HEK293 (cell line): Measurements from ENCODE around the gene CHKA.

ENCODE experiments used
- EGR2 ChIP-seq: fragments of 450-650 bp; formaldehyde crosslinking; IDR thresholded peaks from 2 replicates; pipeline ENCODE4 v1.5.1; 2016; ENCODE audit warnings: low read depth, missing biosample characterization, missing genetic modification characterization
- ELK4 ChIP-seq: IDR thresholded peaks from 2 replicates; pipeline ENCODE4 v1.6.1; 2011; ENCODE audit warnings: mild to moderate bottlenecking, low read depth, low read length, borderline replicate concordance
- INSM2 ChIP-seq: fragments of 450-650 bp; formaldehyde crosslinking; IDR thresholded peaks from 2 replicates; pipeline ENCODE4 v1.5.1; 2016; ENCODE audit warnings: missing biosample characterization, missing genetic modification characterization
- KLF8 ChIP-seq: fragments of 450-650 bp; formaldehyde crosslinking; IDR thresholded peaks from 2 replicates; pipeline ENCODE4 v1.5.1; 2016; ENCODE audit warnings: missing biosample characterization, missing genetic modification characterization
- MYNN ChIP-seq: fragments of 450-650 bp; formaldehyde crosslinking; IDR thresholded peaks from 2 replicates; pipeline ENCODE4 v1.5.1; 2016; ENCODE audit warnings: missing biosample characterization, missing genetic modification characterization, borderline replicate concordance
- REPIN1 ChIP-seq: fragments of 450-650 bp; formaldehyde crosslinking; IDR thresholded peaks from 2 replicates; pipeline ENCODE4 v1.5.1; 2017; ENCODE audit warnings: missing biosample characterization, missing genetic modification characterization, low read depth
- SP2 ChIP-seq: fragments of 450-650 bp; formaldehyde crosslinking; IDR thresholded peaks from 2 replicates; pipeline ENCODE4 v1.5.1; 2016; ENCODE audit warnings: missing biosample characterization, missing genetic modification characterization
- TRIM28 ChIP-seq: IDR thresholded peaks from 2 replicates; pipeline ENCODE4 v1.6.1; 2011; ENCODE audit warnings: low read length, control low read depth, borderline replicate concordance
- ZBTB1 ChIP-seq: fragments of 450-650 bp; formaldehyde crosslinking; IDR thresholded peaks from 2 replicates; pipeline ENCODE4 v1.5.1; 2016; ENCODE audit warnings: missing biosample characterization, missing genetic modification characterization
- ZBTB48 ChIP-seq: fragments of 450-650 bp; formaldehyde crosslinking; IDR thresholded peaks from 2 replicates; pipeline ENCODE4 v1.5.1; 2016; ENCODE audit warnings: missing biosample characterization, missing genetic modification characterization
- ZFHX2 ChIP-seq: fragments of 450-650 bp; formaldehyde crosslinking; conservative IDR thresholded peaks from 2 replicates; pipeline ENCODE4 v1.5.1; 2016; ENCODE audit warnings: missing biosample characterization, missing genetic modification characterization
- ZNF10 ChIP-seq: fragments of 450-650 bp; formaldehyde crosslinking; IDR thresholded peaks from 2 replicates; pipeline ENCODE4 v1.5.1; 2017; ENCODE audit warnings: missing biosample characterization, missing genetic modification characterization
- ZNF121 ChIP-seq: fragments of 450-650 bp; formaldehyde crosslinking; IDR thresholded peaks from 2 replicates; pipeline ENCODE4 v1.5.1; 2016; ENCODE audit warnings: missing biosample characterization, missing genetic modification characterization
- ZNF148 ChIP-seq: fragments of 450-650 bp; formaldehyde crosslinking; IDR thresholded peaks from 2 replicates; pipeline ENCODE4 v1.5.0; 2017; ENCODE audit warnings: missing biosample characterization, missing genetic modification characterization, borderline replicate concordance
- ZNF266 ChIP-seq: fragments of 450-650 bp; formaldehyde crosslinking; IDR thresholded peaks from 2 replicates; pipeline ENCODE4 v1.5.1; 2016; ENCODE audit warnings: missing biosample characterization, missing genetic modification characterization, low read depth
- ZNF350 ChIP-seq: fragments of 450-650 bp; formaldehyde crosslinking; IDR thresholded peaks from 2 replicates; pipeline ENCODE4 v1.5.0; 2017; ENCODE audit warnings: missing biosample characterization, mild to moderate bottlenecking, missing genetic modification characterization
- ZNF37A ChIP-seq: fragments of 450-650 bp; IDR thresholded peaks from 2 replicates; pipeline ENCODE4 v1.5.1; 2018; ENCODE audit warnings: missing biosample characterization, missing genetic modification characterization
- ZNF426 ChIP-seq: fragments of 450-650 bp; formaldehyde crosslinking; IDR thresholded peaks from 2 replicates; pipeline ENCODE4 v1.5.1; 2017; ENCODE audit warnings: missing biosample characterization, missing genetic modification characterization, mild to moderate bottlenecking, inconsistent platforms, moderate library complexity
- ZNF529 ChIP-seq: fragments of 450-650 bp; formaldehyde crosslinking; IDR thresholded peaks from 2 replicates; pipeline ENCODE4 v1.5.1; 2017; ENCODE audit warnings: missing genetic modification characterization, missing biosample characterization; ENCODE audit not compliant: insufficient replicate concordance
- ZNF544 ChIP-seq: fragments of 450-650 bp; formaldehyde crosslinking; IDR thresholded peaks from 2 replicates; pipeline ENCODE4 v1.5.0; 2017; ENCODE audit warnings: missing biosample characterization, missing genetic modification characterization
- ZNF571 ChIP-seq: fragments of 450-650 bp; formaldehyde crosslinking; IDR thresholded peaks from 2 replicates; pipeline ENCODE4 v1.5.0; 2017; ENCODE audit warnings: missing biosample characterization, missing genetic modification characterization
- ZNF600 ChIP-seq: fragments of 450-650 bp; formaldehyde crosslinking; IDR thresholded peaks from 2 replicates; pipeline ENCODE4 v1.5.1; 2016; ENCODE audit warnings: missing biosample characterization, missing genetic modification characterization
- ZNF664 ChIP-seq: fragments of 450-650 bp; formaldehyde crosslinking; IDR thresholded peaks from 2 replicates; pipeline ENCODE4 v1.5.1; 2016; ENCODE audit warnings: missing biosample characterization, missing genetic modification characterization
- ZSCAN18 ChIP-seq: fragments of 450-650 bp; formaldehyde crosslinking; IDR thresholded peaks from 2 replicates; pipeline ENCODE4 v1.5.1; 2016; ENCODE audit warnings: missing biosample characterization, missing genetic modification characterization
- ZXDB ChIP-seq: fragments of 450-650 bp; formaldehyde crosslinking; IDR thresholded peaks from 2 replicates; pipeline ENCODE4 v1.5.1; 2016; ENCODE audit warnings: missing biosample characterization, missing genetic modification characterization
- TF ChIP-seq, protein P1 (sequence below): fragments of 450-650 bp; formaldehyde crosslinking; IDR thresholded peaks from 2 replicates; pipeline ENCODE4 v1.5.1; 2016; ENCODE audit warnings: missing biosample characterization, missing genetic modification characterization
- TF ChIP-seq, protein P2 (sequence below): fragments of 450-650 bp; formaldehyde crosslinking; IDR thresholded peaks from 2 replicates; pipeline ENCODE4 v1.5.1; 2016; ENCODE audit warnings: missing biosample characterization, missing genetic modification characterization
- TF ChIP-seq, protein P3 (sequence below): fragments of 450-650 bp; formaldehyde crosslinking; optimal IDR thresholded peaks from 2 replicates; pipeline ENCODE3; 2016; ENCODE audit warnings: missing biosample characterization, mild to moderate bottlenecking, missing genetic modification characterization

CHKA gene

DNA sequence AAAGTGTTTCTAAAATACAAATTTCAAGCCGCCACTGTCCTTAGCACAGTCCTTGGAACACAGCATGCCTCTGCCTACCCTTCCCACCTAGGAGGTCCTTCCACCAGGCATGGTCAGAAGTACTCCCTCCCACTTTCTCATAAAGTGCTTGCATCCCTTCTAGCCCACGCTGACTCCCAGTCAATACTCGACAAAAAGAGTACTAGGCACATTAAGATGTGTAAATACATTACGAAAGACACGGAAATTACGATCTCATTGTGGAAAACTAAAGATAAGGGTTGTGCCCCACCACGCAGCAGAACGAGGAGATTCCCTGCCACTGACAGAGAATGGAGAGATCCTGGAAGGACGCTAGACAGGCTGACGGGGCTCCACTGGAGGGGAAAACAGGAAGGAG lies 13.5 kb downstream of the CHKA start (continued):
- TF ChIP-seq ZNF37A (tag by site-specific recombination) = no peak
- TF ChIP-seq, protein P1, sequence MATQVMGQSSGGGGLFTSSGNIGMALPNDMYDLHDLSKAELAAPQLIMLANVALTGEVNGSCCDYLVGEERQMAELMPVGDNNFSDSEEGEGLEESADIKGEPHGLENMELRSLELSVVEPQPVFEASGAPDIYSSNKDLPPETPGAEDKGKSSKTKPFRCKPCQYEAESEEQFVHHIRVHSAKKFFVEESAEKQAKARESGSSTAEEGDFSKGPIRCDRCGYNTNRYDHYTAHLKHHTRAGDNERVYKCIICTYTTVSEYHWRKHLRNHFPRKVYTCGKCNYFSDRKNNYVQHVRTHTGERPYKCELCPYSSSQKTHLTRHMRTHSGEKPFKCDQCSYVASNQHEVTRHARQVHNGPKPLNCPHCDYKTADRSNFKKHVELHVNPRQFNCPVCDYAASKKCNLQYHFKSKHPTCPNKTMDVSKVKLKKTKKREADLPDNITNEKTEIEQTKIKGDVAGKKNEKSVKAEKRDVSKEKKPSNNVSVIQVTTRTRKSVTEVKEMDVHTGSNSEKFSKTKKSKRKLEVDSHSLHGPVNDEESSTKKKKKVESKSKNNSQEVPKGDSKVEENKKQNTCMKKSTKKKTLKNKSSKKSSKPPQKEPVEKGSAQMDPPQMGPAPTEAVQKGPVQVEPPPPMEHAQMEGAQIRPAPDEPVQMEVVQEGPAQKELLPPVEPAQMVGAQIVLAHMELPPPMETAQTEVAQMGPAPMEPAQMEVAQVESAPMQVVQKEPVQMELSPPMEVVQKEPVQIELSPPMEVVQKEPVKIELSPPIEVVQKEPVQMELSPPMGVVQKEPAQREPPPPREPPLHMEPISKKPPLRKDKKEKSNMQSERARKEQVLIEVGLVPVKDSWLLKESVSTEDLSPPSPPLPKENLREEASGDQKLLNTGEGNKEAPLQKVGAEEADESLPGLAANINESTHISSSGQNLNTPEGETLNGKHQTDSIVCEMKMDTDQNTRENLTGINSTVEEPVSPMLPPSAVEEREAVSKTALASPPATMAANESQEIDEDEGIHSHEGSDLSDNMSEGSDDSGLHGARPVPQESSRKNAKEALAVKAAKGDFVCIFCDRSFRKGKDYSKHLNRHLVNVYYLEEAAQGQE (tag by site-specific recombination) = no peak
- TF ChIP-seq ZSCAN18 (tag by site-specific recombination) = no peak
- TF ChIP-seq ZNF544 (tag by site-specific recombination) = no peak
- no peak for TF ChIP-seq ZNF571 (tag by site-specific recombination)
- no peak for TF ChIP-seq ZNF266 (tag by site-specific recombination)
- no peak for TF ChIP-seq ZNF426 (tag by site-specific recombination)
- TF ChIP-seq ZNF121 (tag by site-specific recombination) = no peak
- TF ChIP-seq EGR2 (tag by site-specific recombination) = peak; percentile 88
- 0 out of 2 replicates have a peak, but pooled peaks have one; percentile 52 for TF ChIP-seq ZNF600 (tag by site-specific recombination)
- TF ChIP-seq ZFHX2 (tag by site-specific recombination) = peak; percentile 92
- no peak for TF ChIP-seq ZNF10
- TF ChIP-seq SP2 (tag by site-specific recombination) = no peak
- TF ChIP-seq TRIM28 = no peak
- TF ChIP-seq, protein P2, sequence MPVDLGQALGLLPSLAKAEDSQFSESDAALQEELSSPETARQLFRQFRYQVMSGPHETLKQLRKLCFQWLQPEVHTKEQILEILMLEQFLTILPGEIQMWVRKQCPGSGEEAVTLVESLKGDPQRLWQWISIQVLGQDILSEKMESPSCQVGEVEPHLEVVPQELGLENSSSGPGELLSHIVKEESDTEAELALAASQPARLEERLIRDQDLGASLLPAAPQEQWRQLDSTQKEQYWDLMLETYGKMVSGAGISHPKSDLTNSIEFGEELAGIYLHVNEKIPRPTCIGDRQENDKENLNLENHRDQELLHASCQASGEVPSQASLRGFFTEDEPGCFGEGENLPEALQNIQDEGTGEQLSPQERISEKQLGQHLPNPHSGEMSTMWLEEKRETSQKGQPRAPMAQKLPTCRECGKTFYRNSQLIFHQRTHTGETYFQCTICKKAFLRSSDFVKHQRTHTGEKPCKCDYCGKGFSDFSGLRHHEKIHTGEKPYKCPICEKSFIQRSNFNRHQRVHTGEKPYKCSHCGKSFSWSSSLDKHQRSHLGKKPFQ (tag by site-specific recombination) = no peak
- no peak for TF ChIP-seq ZBTB48 (tag by site-specific recombination)
- TF ChIP-seq ZNF529 = no peak
- TF ChIP-seq ZNF148 (tag by site-specific recombination) = no peak
- no peak for TF ChIP-seq ZBTB1 (tag by site-specific recombination)
- no peak for TF ChIP-seq KLF8 (tag by site-specific recombination)
- TF ChIP-seq ZNF664 (tag by site-specific recombination) = no peak
- TF ChIP-seq REPIN1 (tag by site-specific recombination) = no peak
- TF ChIP-seq ZNF350 (tag by site-specific recombination) = no peak
- no peak for TF ChIP-seq INSM2 (tag by site-specific recombination)
- TF ChIP-seq ZXDB (tag by site-specific recombination) = no peak
- TF ChIP-seq MYNN (tag by site-specific recombination) = no peak
- no peak for TF ChIP-seq ELK4
- TF ChIP-seq, protein P3, sequence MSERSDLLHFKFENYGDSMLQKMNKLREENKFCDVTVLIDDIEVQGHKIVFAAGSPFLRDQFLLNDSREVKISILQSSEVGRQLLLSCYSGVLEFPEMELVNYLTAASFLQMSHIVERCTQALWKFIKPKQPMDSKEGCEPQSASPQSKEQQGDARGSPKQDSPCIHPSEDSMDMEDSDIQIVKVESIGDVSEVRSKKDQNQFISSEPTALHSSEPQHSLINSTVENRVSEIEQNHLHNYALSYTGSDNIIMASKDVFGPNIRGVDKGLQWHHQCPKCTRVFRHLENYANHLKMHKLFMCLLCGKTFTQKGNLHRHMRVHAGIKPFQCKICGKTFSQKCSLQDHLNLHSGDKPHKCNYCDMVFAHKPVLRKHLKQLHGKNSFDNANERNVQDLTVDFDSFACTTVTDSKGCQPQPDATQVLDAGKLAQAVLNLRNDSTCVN = no peak
